Esophagus mucosa (tissue), 1 donor: ENCODE measurements around the gene TAPBPL. TPM values are rescaled to one million over a fixed set of nuclear protein-coding genes. Genes with fewer than 3 reads are reported as not detected.
"Not testable (repeated sequence)": the region's sequence is repeated elsewhere in the genome, so short reads cannot be mapped to it uniquely, and the experiment has no call there.

Experiments used
- ATAC-seq: fragments of 200-7000 bp; cut with Tn5 transposase; one replicate; pipeline ENCODE4 v1.9.1; 2020
- total RNA-seq: library from RNA; stranded (reverse); gene quantifications from one replicate; pipeline ENCODE4 v1.2.4, GENCODE V29; 2023
- donor health status: DM: yes; HTN: yes; CAD: no.

TAPBPL gene
- total RNA-seq: 11.4 TPM

- peak; percentile 64 for ATAC-seq
Measured at GRCh38 chr12:6451348-6452244, at the start of gene TAPBPL. Gene TAPBPL (plus strand): TSS chr12:6452042. CDS start chr12:6452249, 207 bp downstream.

GRCh38 chr12:6404390-6404789 lies 47.5 kb upstream of the TAPBPL start:
- ATAC-seq: no peak

GRCh38 chr12:6405963-6406362 lies 45.9 kb upstream of the TAPBPL start:
- no peak for ATAC-seq

DNA sequence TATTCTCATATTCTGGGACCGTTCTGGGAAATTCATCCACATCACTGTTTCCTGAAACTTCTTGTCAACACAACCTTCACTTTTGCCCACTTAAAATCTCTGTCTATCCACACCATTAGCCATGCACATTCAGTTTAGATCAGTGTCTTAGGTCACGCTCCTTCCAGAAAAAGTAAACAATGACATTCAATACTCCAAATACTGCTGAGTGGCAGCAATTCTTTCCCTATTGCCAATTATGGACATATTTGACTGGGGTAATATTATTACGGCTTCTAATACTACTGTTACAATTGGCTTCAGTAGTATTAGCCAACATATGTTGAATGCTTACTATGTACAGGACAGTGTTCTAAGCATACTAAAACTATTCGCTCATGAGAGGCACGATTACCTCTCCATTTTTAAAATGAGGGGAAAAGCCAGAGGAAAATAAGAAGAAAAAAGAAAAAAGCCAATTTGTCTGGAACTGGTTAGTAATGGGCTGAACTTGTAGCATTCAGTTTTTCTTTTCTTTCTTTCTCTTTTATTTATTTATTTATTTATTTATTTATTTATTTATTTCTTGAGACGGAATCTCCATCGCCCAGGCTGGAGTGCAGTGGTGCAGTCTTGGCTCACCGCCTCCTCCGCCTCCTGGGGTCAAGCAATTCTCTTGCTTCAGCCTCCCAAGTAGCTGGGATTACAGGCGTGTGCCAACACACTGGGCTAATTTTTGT lies 44.4 kb upstream of the TAPBPL start:
- ATAC-seq: no peak

GRCh38 chr12:6416596-6416995 lies 35.2 kb upstream of the TAPBPL start:
- ATAC-seq: no peak

DNA sequence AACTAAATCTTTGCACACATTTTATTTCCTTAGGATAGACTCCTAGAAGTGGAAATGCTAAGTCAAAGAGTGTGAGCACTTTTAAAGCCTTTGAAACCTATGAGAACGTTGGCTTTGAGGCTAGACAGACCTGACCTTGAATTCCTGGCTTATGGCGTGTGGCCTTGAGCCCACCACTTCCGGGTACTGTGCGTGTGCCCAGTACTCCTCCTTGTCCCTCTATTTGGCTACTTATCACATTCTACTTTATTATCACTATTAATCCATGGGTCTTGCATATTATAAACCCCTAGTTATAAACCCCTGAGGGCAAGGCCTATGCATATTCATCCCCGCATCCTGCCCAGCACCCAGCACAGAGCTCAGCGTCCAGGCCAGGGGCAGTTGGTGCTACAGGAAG lies 33.0 kb upstream of the TAPBPL start:
- no peak for ATAC-seq

DNA sequence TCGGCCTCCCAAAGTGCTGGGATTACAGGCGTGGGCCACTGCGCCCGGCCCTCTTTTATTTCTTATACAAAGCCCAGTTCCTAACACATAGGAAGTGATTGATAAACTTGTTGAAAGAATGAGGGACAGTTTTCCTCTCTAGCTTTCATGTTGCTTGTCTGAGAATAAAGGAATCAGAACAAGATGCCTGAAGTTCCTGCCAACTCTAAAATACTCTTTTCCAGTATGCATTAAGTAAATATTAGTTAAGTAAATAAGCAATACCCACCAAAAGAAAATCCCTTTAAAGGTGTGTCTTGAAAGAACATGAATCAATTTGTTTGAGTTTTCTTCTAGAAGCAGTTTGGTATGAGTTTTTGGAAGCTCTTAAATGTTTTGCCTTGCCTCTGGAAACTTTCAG lies 31.5 kb upstream of the TAPBPL start:
- no peak for ATAC-seq

GRCh38 chr12:6423267-6424007 lies 28.4 kb upstream of the TAPBPL start:
- peak; percentile 94 for ATAC-seq

GRCh38 chr12:6424008-6424347 lies 27.9 kb upstream of the TAPBPL start:
- no peak for ATAC-seq

GRCh38 chr12:6424866-6425265 lies 27.0 kb upstream of the TAPBPL start:
- no peak for ATAC-seq

- no peak for ATAC-seq
Measured at GRCh38 chr12:6425590-6426531, 26.0 kb upstream of the TAPBPL start.

DNA sequence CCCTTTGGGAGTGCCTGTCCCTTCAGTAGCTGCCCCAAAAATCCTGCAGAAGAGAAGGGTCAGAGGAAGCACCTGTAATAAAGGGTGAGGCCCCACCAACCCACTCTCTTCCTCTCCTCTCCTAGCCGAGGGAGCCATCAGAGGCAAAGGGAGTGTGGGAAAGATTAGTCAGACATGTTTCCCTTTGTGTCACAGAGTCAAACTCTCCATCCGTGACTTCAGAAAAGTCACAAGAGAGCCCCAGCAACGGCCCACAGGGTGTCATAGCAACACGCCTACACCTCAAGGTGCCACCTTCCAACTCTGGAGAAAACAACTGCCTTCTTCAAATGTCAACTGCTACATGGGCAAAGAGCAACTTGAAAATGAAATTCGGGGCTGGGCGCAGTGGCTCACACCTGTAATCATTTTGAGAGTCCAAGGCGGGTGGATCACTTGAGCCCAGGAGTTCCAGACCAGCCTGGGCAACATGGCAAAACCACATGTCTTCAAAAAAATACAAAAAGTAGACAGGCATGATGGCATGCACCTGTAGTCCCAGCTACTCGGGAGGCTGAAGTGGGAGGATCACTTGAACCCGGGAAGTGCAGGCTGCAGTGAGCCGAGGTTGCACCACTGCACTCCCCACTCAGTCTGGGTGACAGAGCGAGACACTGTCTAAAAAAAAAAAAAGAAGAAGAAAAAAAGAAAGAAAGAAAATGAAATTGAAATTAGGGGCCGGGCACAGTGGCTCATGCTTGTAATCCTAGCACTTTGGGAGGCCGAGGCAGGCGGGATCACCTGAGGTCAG lies 24.8 kb upstream of the TAPBPL start:
- no peak for ATAC-seq

GRCh38 chr12:6427796-6428195 lies 24.0 kb upstream of the TAPBPL start:
- not testable (repeated sequence) for ATAC-seq

DNA sequence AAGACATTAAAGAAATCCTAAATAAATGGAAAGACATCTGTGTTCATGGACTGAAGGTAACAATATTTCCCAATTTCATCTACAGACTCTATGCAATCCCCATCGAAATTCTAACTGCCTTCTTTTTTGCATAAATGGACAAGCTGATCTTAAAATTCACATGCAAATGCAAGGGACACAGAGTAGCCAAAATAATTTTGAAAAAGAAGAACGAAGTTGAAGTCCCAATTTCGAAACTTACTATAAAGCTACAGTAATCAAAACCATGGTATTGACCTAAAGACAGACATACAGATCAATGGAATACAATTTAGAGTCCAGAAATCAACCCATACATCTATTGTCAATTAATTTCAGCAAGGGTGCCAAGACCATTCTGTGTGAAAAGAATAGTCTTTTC lies 23.5 kb upstream of the TAPBPL start:
- ATAC-seq: no peak

DNA sequence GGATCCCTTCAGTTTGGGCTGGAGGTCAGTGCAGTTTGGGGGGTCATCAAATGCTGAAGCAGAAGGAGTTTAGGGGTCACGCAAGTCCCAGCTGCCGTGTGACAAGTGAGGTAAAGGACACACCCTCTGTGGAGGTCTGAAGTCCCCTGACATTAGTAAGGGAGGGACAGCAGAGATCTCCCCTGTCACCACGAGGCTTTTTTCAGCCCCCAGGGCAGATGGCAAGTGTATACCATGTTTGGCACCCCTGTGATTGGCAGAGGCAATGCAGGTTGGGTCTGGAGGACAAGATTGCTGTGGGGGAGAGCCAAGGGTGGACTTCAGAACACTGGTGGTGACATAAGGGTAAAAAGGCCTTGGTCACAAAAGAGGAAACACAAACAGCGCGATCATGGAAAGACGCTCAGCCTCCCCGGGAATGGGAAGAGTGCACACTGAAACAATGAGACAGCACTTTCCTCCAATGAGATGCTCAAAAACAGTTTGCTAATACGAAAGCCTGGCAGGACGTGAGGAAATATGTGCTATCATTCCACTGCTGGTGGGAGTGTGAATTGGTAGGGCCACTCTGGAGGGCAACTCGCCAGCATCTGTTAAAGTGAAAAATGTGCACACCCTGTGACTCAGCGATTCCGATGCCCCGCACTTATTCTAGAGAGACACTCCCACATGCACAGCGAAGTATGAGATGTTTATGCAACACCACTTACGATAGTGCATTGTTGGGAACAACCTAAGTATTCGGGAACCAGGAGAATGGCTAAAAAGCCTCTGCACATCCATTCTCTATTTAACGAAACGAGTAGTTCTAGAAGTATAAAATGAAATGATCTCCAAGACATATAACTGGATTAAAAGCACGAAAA lies 21.5 kb upstream of the TAPBPL start:
- peak; percentile 88 for ATAC-seq

- no peak for ATAC-seq
Measured at GRCh38 chr12:6432991-6433390, 18.9 kb upstream of the TAPBPL start.

- peak; percentile 10 for ATAC-seq
Measured at GRCh38 chr12:6434205-6435140, 17.4 kb upstream of the TAPBPL start.

GRCh38 chr12:6435961-6436715 lies 15.7 kb upstream of the TAPBPL start:
- no peak for ATAC-seq
